Caco-2 (cell line): Measurements from ENCODE around the gene DGKQ. TPM values are rescaled to one million over a fixed set of nuclear protein-coding genes. Genes with fewer than 3 reads are reported as not detected.

ENCODE experiments used
- BruUV-seq: library from RNA; stranded (reverse); fragments of 400-500 nt; replicated peaks from 2 replicates; lab custom pipeline; 2021; lab: Mats Ljungman, UMichigan
- CTCF ChIA-PET: fragments of 300-600 bp; sonication (Branson Sonifier 250); formaldehyde crosslinking; loops from one replicate; lab custom pipeline; 2022; ENCODE audit warnings: antibody characterized with exemption; lab: Charles Lee
- POLR2A ChIA-PET: fragments of 300-600 bp; sonication (Branson Sonifier 250); formaldehyde crosslinking; loops from one replicate; lab custom pipeline; 2022; ENCODE audit warnings: antibody characterized with exemption; lab: Charles Lee
- DNase-seq, 2 experiments: peaks; one replicate each; pipeline versions ENCODE4 v3.0.0 to v3.0.0-alpha.2; 2020 to 2022
- H3K27me3 ChIP-seq: replicated peaks from 2 replicates; pipeline ENCODE4 v1.6.0; 2011; ENCODE audit warnings: low read length; ENCODE audit not compliant: control insufficient read depth, insufficient read depth
- H3K36me3 ChIP-seq: 2 replicates; pipeline ENCODE4 v1.5.1; 2011; ENCODE audit warnings: low read length; ENCODE audit not compliant: control insufficient read depth, insufficient read depth
- H3K4me1 ChIP-seq: fragments of 250-450 bp; sonication (Bioruptor Pico); 2 replicates; pipeline ENCODE4 v1.5.1; 2020; ENCODE audit warnings: mild to moderate bottlenecking
- H3K4me3 ChIP-seq: 2 replicates; pipeline ENCODE4 v1.5.1; 2011; ENCODE audit warnings: low read depth, mild to moderate bottlenecking, control low read depth, low read length
- H3K9me3 ChIP-seq: fragments of 250-450 bp; sonication (Bioruptor Pico); 2 replicates; pipeline ENCODE4 v1.5.1; 2020; ENCODE audit warnings: mild to moderate bottlenecking, moderate library complexity
- H3K27ac Mint-ChIP-seq: one replicate; pipeline ENCODE4 v1.8.0; 2022; ENCODE audit warnings: mixed read lengths; ENCODE audit not compliant: unreplicated experiment
- H3K27me3 Mint-ChIP-seq: one replicate; pipeline ENCODE4 v1.8.0; 2022; ENCODE audit warnings: mixed read lengths; ENCODE audit not compliant: insufficient read depth, unreplicated experiment
- H3K36me3 Mint-ChIP-seq: one replicate; pipeline ENCODE4 v1.8.0; 2022; ENCODE audit warnings: mild to moderate bottlenecking, mixed read lengths; ENCODE audit not compliant: insufficient read depth, unreplicated experiment
- H3K4me1 Mint-ChIP-seq: one replicate; pipeline ENCODE4 v1.8.0; 2022; ENCODE audit warnings: low read depth, mixed read lengths; ENCODE audit not compliant: unreplicated experiment
- H3K4me3 Mint-ChIP-seq: one replicate; pipeline ENCODE4 v1.8.0; 2022; ENCODE audit warnings: mild to moderate bottlenecking, moderate library complexity, mixed read lengths; ENCODE audit not compliant: unreplicated experiment
- H3K9me3 Mint-ChIP-seq: one replicate; pipeline ENCODE4 v1.8.0; 2022; ENCODE audit warnings: mixed read lengths; ENCODE audit not compliant: unreplicated experiment
- CTCF ChIP-seq, 2 experiments: fragments of 200-600 bp in 1 of 2; IDR thresholded peaks; 1 replicate in 1 of 2; 2 replicates in 1 of 2; pipeline versions ENCODE4 v1.5.1 to v1.8.0; 2011 to 2022; ENCODE audit warnings: antibody characterized with exemption in 1 of 2, control low read depth in 1 of 2, inconsistent platforms in 1 of 2, low read depth in 1 of 2, low read length in 1 of 2, mild to moderate bottlenecking in 1 of 2, moderate library complexity in 1 of 2; ENCODE audit not compliant: insufficient read depth in 1 of 2, severe bottlenecking in 1 of 2, unreplicated experiment in 1 of 2
- intact Hi-C: fragments of 100-400 bp; cut with micrococcal nuclease; formaldehyde crosslinking; loops from one replicate; pipeline ENCODE4 v1.10.0; 2022; ENCODE audit not compliant: unreplicated experiment
- total RNA-seq: library from RNA; stranded (reverse); gene quantifications from 2 replicates; pipeline ENCODE4 v1.2.3, GENCODE V29; 2022

Gene DGKQ
- total RNA-seq, 1 experiment from 2014 or later = 14.1 TPM

DNA sequence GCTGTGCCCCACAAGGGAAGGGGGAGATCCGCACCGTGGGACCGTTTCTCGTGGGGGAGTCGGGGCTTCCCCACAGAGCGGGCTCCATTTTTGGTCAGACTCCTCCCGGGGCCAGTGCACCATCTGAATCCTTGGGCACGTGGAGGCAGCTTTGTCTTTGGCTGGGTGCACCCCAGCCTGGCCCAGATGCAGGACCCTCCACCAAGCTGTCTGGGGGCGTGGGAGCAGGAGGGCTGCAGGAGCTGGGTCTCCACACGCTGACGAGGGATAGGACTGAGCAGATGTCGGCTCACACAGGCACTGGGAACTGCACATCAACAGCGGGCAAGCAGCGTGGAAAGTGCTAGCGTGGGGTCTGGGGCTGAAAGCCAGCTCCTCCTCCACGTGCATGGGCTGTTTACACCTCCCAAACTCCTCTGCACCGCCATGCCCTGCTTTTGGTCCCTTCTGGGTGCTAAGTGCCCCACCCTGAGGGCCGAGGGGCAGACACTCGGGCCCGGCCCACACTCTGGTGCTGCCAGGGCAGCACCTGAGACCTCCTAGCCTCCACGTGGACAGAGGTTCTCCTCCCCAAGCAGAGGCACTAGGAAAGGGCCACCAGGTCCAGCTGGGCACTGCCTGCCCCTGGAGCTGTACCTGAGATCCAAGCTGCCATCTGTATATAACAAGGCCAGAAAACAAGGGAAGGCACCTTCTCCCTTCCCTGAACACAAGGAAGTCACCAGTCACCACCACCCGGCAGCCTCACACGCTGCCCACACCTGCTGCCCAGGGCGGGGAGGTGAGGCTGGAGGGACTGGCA lies 13.8 kb downstream of the DGKQ start:
- intact Hi-C loops = no loop called here
- H3K4me1 ChIP-seq = no peaks in the 10 kb centered on the region
- H3K4me3 Mint-ChIP-seq = no peak overlapping the region
- TF ChIP-seq CTCF (IDR thresholded peaks at IDR 0.05; ENCODE audit: insufficient read depth in 1 of 2, low read depth in 1 of 2, low read length in 1 of 2, severe bottlenecking in 1 of 2, unreplicated experiment in 1 of 2) = no peak
- H3K9me3 ChIP-seq = no peaks in the 10 kb centered on the region
- H3K36me3 ChIP-seq = no peaks in the 10 kb centered on the region; the same call in 1 of the 2 replicates
- H3K9me3 Mint-ChIP-seq = no peaks in the 10 kb centered on the region
- no peaks in the 10 kb centered on the region for H3K27me3 ChIP-seq
- CTCF ChIA-PET = interaction anchor here (0.6 kb wide), 1 partner anchor 68 kb away, joined by 6 read pairs; no protein-coding TSS in a partner anchor
- no peak for DNase-seq
- H3K4me3 ChIP-seq = no peak overlapping the region
- H3K36me3 Mint-ChIP-seq = peaks cover 32% of the 10 kb centered on the region
- no peaks in the 10 kb centered on the region for H3K27me3 Mint-ChIP-seq
- H3K27ac Mint-ChIP-seq = no peak overlapping the region
- H3K4me1 Mint-ChIP-seq = no peaks in the 10 kb centered on the region
- POLR2A ChIA-PET = no interaction called here
- no TSS peak for BruUV-seq

DNA sequence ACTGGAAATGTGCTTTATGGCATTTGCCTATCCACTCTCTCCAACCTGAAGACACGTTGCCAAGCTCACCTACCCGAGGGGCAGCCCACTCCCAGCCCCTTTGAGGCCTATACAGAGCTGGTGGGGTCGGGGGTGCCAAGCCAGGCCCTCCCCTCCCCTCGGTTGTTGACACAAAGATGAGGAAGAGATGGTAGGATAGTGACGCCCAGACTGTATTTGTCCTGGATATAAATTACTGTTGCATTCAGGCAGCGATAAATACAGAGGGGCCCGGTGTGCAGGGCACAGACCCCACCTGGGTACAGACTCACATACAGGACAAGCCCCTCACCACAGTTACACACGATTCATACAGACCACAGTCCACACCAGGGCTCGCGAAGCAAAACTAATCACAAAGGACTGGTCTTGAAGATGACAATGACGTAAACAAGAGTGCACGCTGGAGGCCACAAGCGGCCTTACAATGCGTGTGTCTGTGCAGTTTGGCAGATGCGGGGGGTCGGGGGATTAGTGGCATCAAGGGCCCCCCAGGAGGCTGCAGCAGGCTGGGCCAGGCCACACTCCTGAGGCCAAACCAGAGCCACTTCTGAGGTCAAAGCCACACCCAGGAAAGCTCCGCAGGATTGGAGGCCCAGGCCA lies 14.6 kb downstream of the DGKQ start:
- Mint-ChIP-seq H3K4me3 (no peak overlapping the region), H3K9me3 (no peaks in the 10 kb centered on the region), H3K27me3 (no peaks in the 10 kb centered on the region), H3K27ac (no peak overlapping the region), H3K4me1 (no peaks in the 10 kb centered on the region), H3K36me3 (peaks cover 30% of the 10 kb centered on the region)
- H3K4me3 ChIP-seq = no peak overlapping the region
- DNase-seq = no peak
- BruUV-seq = no TSS peak
- H3K4me1 ChIP-seq = no peaks in the 10 kb centered on the region
- no peaks in the 10 kb centered on the region for H3K9me3 ChIP-seq
- H3K27me3 ChIP-seq = no peaks in the 10 kb centered on the region
- ChIA-PET CTCF (interaction anchor here (0.6 kb wide), 1 partner anchor 68 kb away, joined by 6 read pairs; no protein-coding TSS in a partner anchor), POLR2A (no interaction called here)
- no peak for TF ChIP-seq CTCF (IDR thresholded peaks at IDR 0.05; ENCODE audit: insufficient read depth in 1 of 2, low read depth in 1 of 2, low read length in 1 of 2, severe bottlenecking in 1 of 2, unreplicated experiment in 1 of 2)
- intact Hi-C loops = no loop called here
- no peaks in the 10 kb centered on the region; the same call in 1 of the 2 replicates for H3K36me3 ChIP-seq

DNA sequence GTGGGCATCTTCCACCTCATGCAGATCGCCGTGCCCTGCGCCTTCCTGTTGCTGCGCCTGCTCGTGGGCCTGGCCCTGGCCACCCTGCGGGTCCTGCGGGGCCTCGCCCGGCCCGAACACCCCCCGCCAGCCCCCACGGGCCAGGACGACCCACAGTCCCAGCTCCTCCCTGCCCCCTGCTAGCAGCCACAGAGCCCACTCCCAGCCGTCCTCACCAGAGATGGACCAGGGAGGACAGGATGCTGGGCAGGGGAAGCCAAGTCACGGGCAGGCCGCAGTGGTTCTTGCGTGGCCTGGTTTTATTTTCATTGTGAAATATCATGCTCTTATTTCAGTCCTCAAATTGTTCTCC lies 15.1 kb downstream of the DGKQ start:
- no peaks in the 10 kb centered on the region for H3K4me1 Mint-ChIP-seq
- Histone ChIP-seq H3K27me3 (no peaks in the 10 kb centered on the region), H3K4me1 (no peaks in the 10 kb centered on the region), H3K4me3 (no peak overlapping the region), H3K36me3 (no peaks in the 10 kb centered on the region; the same call in 1 of the 2 replicates), H3K9me3 (no peaks in the 10 kb centered on the region)
- no peak overlapping the region for H3K4me3 Mint-ChIP-seq
- intact Hi-C loops = no loop called here
- H3K36me3 Mint-ChIP-seq = peaks cover 25% of the 10 kb centered on the region
- BruUV-seq = no TSS peak
- CTCF ChIA-PET = no interaction called here
- H3K27me3 Mint-ChIP-seq = no peaks in the 10 kb centered on the region
- DNase-seq = no peak
- no peaks in the 10 kb centered on the region for H3K9me3 Mint-ChIP-seq
- no peak for TF ChIP-seq CTCF (IDR thresholded peaks at IDR 0.05; ENCODE audit: insufficient read depth in 1 of 2, low read depth in 1 of 2, low read length in 1 of 2, severe bottlenecking in 1 of 2, unreplicated experiment in 1 of 2)
- POLR2A ChIA-PET = no interaction called here
- no peak overlapping the region for H3K27ac Mint-ChIP-seq
